CD14-positive monocyte (primary cell): ENCODE data around the gene TIGD3. TPM values are rescaled to one million over a fixed set of nuclear protein-coding genes. Genes with fewer than 3 reads are reported as not detected.
A peak's percentile ranks its signal among the peaks of the same experiment; 100 is the strongest.

Experiments
- DNase-seq, 3 donors: peaks; one replicate each; pipeline ENCODE4 v3.0.0-alpha.2; 2011 to 2022
- H2AFZ ChIP-seq: 2 replicates; pipeline ENCODE4 v1.6.0; 2012; ENCODE audit warnings: mild to moderate bottlenecking, low read depth, low read length, inconsistent platforms; ENCODE audit not compliant: insufficient read depth, poor library complexity, severe bottlenecking
- H3K27ac ChIP-seq, 2 donors: 1 replicate in 1 of 2; 2 replicates in 1 of 2; pipeline ENCODE4 v1.5.1; 2012 to 2013; ENCODE audit warnings: low read length in 2 of 2, control low read depth in 1 of 2, inconsistent platforms in 1 of 2, low read depth in 1 of 2, mild to moderate bottlenecking in 1 of 2
- H3K27me3 ChIP-seq, 2 donors: one replicate each; pipeline versions ENCODE4 v1.6.0 to v1.6.1; 2011 to 2013; ENCODE audit warnings: low read length in 2 of 2; ENCODE audit not compliant: control insufficient read depth in 2 of 2, insufficient read depth in 2 of 2
- H3K36me3 ChIP-seq, 2 donors: replicated peaks in 1 of 2; 1 replicate in 1 of 2; 2 replicates in 1 of 2; pipeline versions ENCODE4 v1.5.1 to v1.6.1; 2012 to 2013; ENCODE audit warnings: low read length in 2 of 2, control low read depth in 1 of 2, inconsistent platforms in 1 of 2, mild to moderate bottlenecking in 1 of 2; ENCODE audit not compliant: insufficient read depth in 2 of 2, control insufficient read depth in 1 of 2
- H3K4me1 ChIP-seq, 2 donors: 1 replicate in 1 of 2; 2 replicates in 1 of 2; pipeline versions ENCODE4 v1.5.1 to v1.6.1; 2012 to 2013; ENCODE audit warnings: low read length in 2 of 2, control low read depth in 1 of 2, inconsistent platforms in 1 of 2, mild to moderate bottlenecking in 1 of 2, moderate library complexity in 1 of 2; ENCODE audit not compliant: insufficient read depth in 2 of 2, control insufficient read depth in 1 of 2
- H3K4me2 ChIP-seq: replicated peaks from 2 replicates; pipeline ENCODE3; 2012; ENCODE audit warnings: low read length, moderate library complexity, mild to moderate bottlenecking; ENCODE audit not compliant: poor library complexity, severe bottlenecking; ENCODE audit errors: extremely low read depth
- H3K4me3 ChIP-seq, 3 experiments: fragments of 200-600 bp in 1 of 3; sonication (generic) in 1 of 3; replicated peaks in 1 of 3; 1 replicate in 2 of 3; 2 replicates in 1 of 3; pipeline ENCODE4 v1.5.1; 2011 to 2013; ENCODE audit warnings: low read length in 3 of 3, mild to moderate bottlenecking in 3 of 3, control low read depth in 2 of 3, low read depth in 2 of 3, inconsistent platforms in 1 of 3, moderate library complexity in 1 of 3
- H3K79me2 ChIP-seq: 2 replicates; pipeline ENCODE4 v1.6.0; 2012; ENCODE audit warnings: mild to moderate bottlenecking, control low read depth, inconsistent platforms, low read length, moderate library complexity; ENCODE audit not compliant: insufficient read depth
- H3K9ac ChIP-seq: 2 replicates; pipeline ENCODE4 v1.6.0; 2017; ENCODE audit warnings: low read length, mild to moderate bottlenecking; ENCODE audit not compliant: insufficient read depth, poor library complexity, severe bottlenecking
- H3K9me3 ChIP-seq, 2 donors: replicated peaks in 1 of 2; 1 replicate in 1 of 2; 2 replicates in 1 of 2; pipeline versions ENCODE4 v1.5.1 to v1.6.1; 2012 to 2013; ENCODE audit warnings: low read length in 2 of 2, control low read depth in 1 of 2; ENCODE audit not compliant: control insufficient read depth in 1 of 2, insufficient read depth in 1 of 2
- H4K20me1 ChIP-seq: 2 replicates; pipeline ENCODE4 v1.6.0; 2012; ENCODE audit warnings: mild to moderate bottlenecking, low read length, control low read depth, moderate library complexity; ENCODE audit not compliant: insufficient read depth
- H3K27ac Mint-ChIP-seq, 7 donors: one replicate each; pipeline ENCODE4 v1.8.0; 2020; ENCODE audit warnings: mild to moderate bottlenecking in 7 of 7, mixed read lengths in 7 of 7, moderate library complexity in 6 of 7, inconsistent platforms in 2 of 7
- H3K27me3 Mint-ChIP-seq, 3 donors: one replicate each; pipeline ENCODE4 v1.8.0; 2021 to 2022; ENCODE audit warnings: low read depth in 3 of 3, mild to moderate bottlenecking in 3 of 3, mixed read lengths in 3 of 3, moderate library complexity in 3 of 3, inconsistent platforms in 1 of 3
- H3K36me3 Mint-ChIP-seq, 2 donors: one replicate each; pipeline ENCODE4 v1.8.0; 2020; ENCODE audit warnings: mixed read lengths in 2 of 2, inconsistent platforms in 1 of 2, mild to moderate bottlenecking in 1 of 2
- H3K4me1 Mint-ChIP-seq: one replicate; pipeline ENCODE4 v1.8.0; 2020; ENCODE audit warnings: mild to moderate bottlenecking, mixed read lengths
- H3K4me3 Mint-ChIP-seq, 2 donors: one replicate each; pipeline ENCODE4 v1.8.0; 2020; ENCODE audit warnings: mild to moderate bottlenecking in 2 of 2, mixed read lengths in 2 of 2, moderate library complexity in 1 of 2
- H3K9me3 Mint-ChIP-seq, 7 donors: one replicate each; pipeline ENCODE4 v1.8.0; 2020 to 2022; ENCODE audit warnings: mixed read lengths in 7 of 7, mild to moderate bottlenecking in 6 of 7, moderate library complexity in 6 of 7, inconsistent platforms in 2 of 7
- WGBS: methylation state at CpG from one replicate; pipeline ENCODE4 v1.1.5; 2013; ENCODE audit warnings: missing lambda C conversion rate; ENCODE audit not compliant: insufficient coverage; 5-methylcytosine and 5-hydroxymethylcytosine counted together
- intact Hi-C, 2 donors: fragments of 100-400 bp; cut with micrococcal nuclease; formaldehyde crosslinking; loops; one replicate each; pipeline versions ENCODE4 v1.15.0 to v1.15.1; 2023
- polyA plus RNA-seq, 3 donors: library from polyadenylated mRNA; depleted of rRNA in 1 of 3; unstranded in 2 of 3; stranded (reverse) in 1 of 3; fragments of 300-500 nt in 2 of 3; fragments of >200 nt in 1 of 3; fragmentation: Illumina TruSeq in 2 of 3; gene quantifications; 1 replicate in 2 of 3; 2 replicates in 1 of 3; pipeline ENCODE4 v1.2.3, GENCODE V29; 2012 to 2021
- TF ChIP-seq, protein P1 (sequence below): fragments of 200-600 bp; IDR thresholded peaks from one replicate; pipeline ENCODE4 v1.8.0; 2022; ENCODE audit warnings: antibody characterized with exemption, mild to moderate bottlenecking

The TIGD3 gene
- polyA plus RNA-seq, 3 donors = 1.7 to 3.7 (median 2.8) TPM

DNA sequence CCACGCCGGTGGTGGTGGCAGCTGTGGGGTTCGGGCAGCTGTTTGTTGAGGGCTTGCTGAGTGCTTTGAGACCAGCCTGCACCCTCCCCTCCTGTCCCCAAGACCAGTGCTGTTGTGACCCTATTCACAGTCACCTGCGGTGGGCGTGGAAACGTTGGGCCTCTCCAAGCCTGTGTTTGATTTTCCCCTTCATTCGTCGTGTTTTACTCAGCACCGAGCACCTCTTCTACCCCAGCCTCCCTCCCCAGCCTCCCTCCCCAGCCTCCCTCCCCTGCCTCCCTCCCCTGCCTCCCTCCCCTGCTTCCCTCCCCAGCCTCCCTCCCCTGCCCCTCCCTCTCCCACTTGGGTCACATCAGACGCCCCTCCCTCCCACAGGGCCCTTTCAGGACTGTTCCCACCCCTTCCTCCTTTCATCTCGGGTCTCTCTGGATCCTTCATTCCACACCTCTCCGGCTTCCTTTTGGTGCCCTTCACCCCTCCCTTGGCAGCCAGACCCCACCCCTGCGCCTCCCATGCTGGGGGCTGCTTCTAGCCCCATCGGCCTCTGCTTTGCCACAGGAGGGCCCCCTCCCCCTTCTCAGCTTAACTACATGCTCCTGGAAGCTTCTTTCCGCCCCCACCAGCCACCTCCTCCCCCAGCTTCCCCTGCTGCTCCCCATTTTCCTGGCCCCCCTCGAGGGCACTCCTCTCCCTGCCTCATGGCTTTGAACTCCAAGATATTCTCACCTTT, 46.7 kb downstream of the TIGD3 start:
- H3K4me1 ChIP-seq = peaks cover 21 to 24% of the 10 kb centered on the region in 2 donors

DNA sequence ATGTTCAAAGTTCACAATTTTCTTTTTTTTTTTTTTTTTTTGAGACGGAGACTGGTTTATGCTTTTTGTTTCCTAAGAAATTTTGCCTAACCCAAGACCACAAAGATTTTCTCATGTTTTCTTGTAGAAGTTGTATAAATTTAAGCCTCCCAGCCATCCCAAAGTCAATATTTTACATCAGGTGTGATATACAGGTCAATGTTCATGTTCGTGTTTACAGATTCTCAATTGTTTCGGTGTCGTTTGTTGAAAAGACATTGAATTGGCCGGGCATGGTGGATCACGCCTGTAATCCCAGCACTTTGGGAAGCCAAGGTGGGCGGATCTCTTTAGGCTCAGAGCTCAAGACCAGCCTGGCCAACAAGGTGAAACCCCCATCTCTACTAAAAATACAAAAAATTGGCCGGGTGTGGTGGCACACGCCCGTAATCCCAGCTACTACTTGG, 47.3 kb downstream of the TIGD3 start:
- H3K36me3 ChIP-seq = peaks cover 49 to 76% of the 10 kb centered on the region in 2 donors

More for the DNA sequence above, 46.7 kb downstream of the TIGD3 start:
- Mint-ChIP-seq H3K27ac (peak overlapping the region in 1 of 7 donors; percentile 52), H3K4me3 (no peak overlapping the region), H3K4me1 (peaks cover 19% of the 10 kb centered on the region), H3K36me3 (peaks cover 62 to 84% of the 10 kb centered on the region in 2 donors), H3K9me3 (peaks cover 0 to 1% (median 0%) of the 10 kb centered on the region in 7 donors), H3K27me3 (peaks cover 0 to 3% (median 0%) of the 10 kb centered on the region in 3 donors)
- Histone ChIP-seq H4K20me1 (peaks cover 55% of the 10 kb centered on the region), H3K36me3 (peaks cover 55 to 76% of the 10 kb centered on the region in 2 donors), H3K4me3 (no peak overlapping the region), H3K27ac (no peak overlapping the region), H3K79me2 (no peaks in the 10 kb centered on the region), H3K4me2 (no peak overlapping the region), H3K9me3 (no peaks in the 10 kb centered on the region), H3K9ac (no peak overlapping the region), H3K27me3 (no peaks in the 10 kb centered on the region), H2AFZ (no peak overlapping the region)
- TF ChIP-seq, protein P1, sequence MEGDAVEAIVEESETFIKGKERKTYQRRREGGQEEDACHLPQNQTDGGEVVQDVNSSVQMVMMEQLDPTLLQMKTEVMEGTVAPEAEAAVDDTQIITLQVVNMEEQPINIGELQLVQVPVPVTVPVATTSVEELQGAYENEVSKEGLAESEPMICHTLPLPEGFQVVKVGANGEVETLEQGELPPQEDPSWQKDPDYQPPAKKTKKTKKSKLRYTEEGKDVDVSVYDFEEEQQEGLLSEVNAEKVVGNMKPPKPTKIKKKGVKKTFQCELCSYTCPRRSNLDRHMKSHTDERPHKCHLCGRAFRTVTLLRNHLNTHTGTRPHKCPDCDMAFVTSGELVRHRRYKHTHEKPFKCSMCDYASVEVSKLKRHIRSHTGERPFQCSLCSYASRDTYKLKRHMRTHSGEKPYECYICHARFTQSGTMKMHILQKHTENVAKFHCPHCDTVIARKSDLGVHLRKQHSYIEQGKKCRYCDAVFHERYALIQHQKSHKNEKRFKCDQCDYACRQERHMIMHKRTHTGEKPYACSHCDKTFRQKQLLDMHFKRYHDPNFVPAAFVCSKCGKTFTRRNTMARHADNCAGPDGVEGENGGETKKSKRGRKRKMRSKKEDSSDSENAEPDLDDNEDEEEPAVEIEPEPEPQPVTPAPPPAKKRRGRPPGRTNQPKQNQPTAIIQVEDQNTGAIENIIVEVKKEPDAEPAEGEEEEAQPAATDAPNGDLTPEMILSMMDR = no peak
- no peak for DNase-seq
- 69% methylated on average over 11 of the region's 16 CpGs for WGBS
- intact Hi-C loops = loop anchor here in 1 of 2 donors (5.0 kb wide), 1 partner anchor 34 kb away; no protein-coding TSS in a partner anchor

More for the DNA sequence above, 47.3 kb downstream of the TIGD3 start:
- TF ChIP-seq, protein P1 = no peak
- 100% methylated on average over 2 of the region's 10 CpGs for WGBS
- no peaks in the 10 kb centered on the region for H3K9me3 ChIP-seq
- H3K27me3 ChIP-seq = no peaks in the 10 kb centered on the region
- DNase-seq = no peak
- no peaks in the 10 kb centered on the region for H3K79me2 ChIP-seq
- peaks cover 0 to 1% (median 0%) of the 10 kb centered on the region in 7 donors for H3K9me3 Mint-ChIP-seq
- H3K4me3 Mint-ChIP-seq = no peak overlapping the region
- no peak overlapping the region for H3K27ac ChIP-seq
- peaks cover 0 to 3% (median 0%) of the 10 kb centered on the region in 3 donors for H3K27me3 Mint-ChIP-seq
- intact Hi-C loops = loop anchor here in 1 of 2 donors (5.0 kb wide), 1 partner anchor 35 kb away; no protein-coding TSS in a partner anchor
- H3K9ac ChIP-seq = no peak overlapping the region
- H3K27ac Mint-ChIP-seq = no peak overlapping the region
- peaks cover 60 to 84% of the 10 kb centered on the region in 2 donors for H3K36me3 Mint-ChIP-seq
- H3K4me1 Mint-ChIP-seq = peaks cover 19% of the 10 kb centered on the region
- no peak overlapping the region for H3K4me2 ChIP-seq
- peaks cover 21 to 24% of the 10 kb centered on the region in 2 donors for H3K4me1 ChIP-seq
- peaks cover 53% of the 10 kb centered on the region for H4K20me1 ChIP-seq
- H2AFZ ChIP-seq = no peak overlapping the region
- no peak overlapping the region for H3K4me3 ChIP-seq
